Rectal smooth muscle tissue (tissue), 1 donor: ENCODE measurements around the gene MRGPRE.

Source experiments
- H3K27ac ChIP-seq: one replicate; pipeline ENCODE4 v1.7.0; 2013; ENCODE audit warnings: low read depth, low read length, inconsistent platforms
- H3K27me3 ChIP-seq: one replicate; pipeline ENCODE4 v1.7.0; 2013; ENCODE audit warnings: low read length; ENCODE audit not compliant: control insufficient read depth, insufficient read depth
- H3K36me3 ChIP-seq: one replicate; pipeline ENCODE4 v1.7.0; 2013; ENCODE audit warnings: low read length; ENCODE audit not compliant: control insufficient read depth, insufficient read depth
- H3K4me1 ChIP-seq: one replicate; pipeline ENCODE4 v1.7.0; 2013; ENCODE audit warnings: low read length; ENCODE audit not compliant: control insufficient read depth, insufficient read depth
- H3K4me3 ChIP-seq: one replicate; pipeline ENCODE4 v1.7.0; 2013; ENCODE audit warnings: low read length
- H3K9ac ChIP-seq: one replicate; pipeline ENCODE4 v1.7.0; 2013; ENCODE audit warnings: low read length

Gene MRGPRE

DNA sequence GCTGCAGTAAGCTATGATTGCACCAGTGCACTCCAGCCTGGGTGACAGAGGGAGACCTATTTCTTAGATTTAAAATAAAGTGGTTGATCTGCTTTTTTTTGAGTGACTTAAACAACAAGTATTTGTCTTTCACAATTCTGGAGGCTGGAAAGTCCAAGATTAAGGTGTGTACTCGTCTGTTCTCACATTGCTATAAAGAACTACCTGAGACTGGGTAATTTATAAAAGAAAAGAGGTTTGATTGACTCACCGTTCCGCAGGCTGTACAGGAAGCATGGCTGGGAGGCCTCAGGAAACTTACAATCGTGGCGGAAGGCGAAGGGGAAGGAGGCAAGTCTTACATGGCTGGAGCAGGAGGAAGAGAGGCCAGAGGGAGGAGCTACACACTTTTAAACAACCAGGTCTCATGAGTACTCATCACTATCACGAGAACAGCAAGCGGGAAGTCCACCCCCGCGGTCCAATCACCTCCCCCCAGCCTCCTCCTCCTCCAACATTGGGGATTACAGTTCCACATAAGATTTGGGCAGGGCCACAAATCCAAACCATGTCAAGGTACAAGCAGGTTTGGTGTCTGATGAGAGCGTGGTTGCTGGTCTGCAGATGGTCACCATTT lies 47.4 kb downstream of the MRGPRE start:
- no peaks in the 10 kb centered on the region for H3K27me3 ChIP-seq
- no peak overlapping the region for H3K9ac ChIP-seq
- no peaks in the 10 kb centered on the region for H3K4me1 ChIP-seq
- no peaks in the 10 kb centered on the region for H3K36me3 ChIP-seq
- H3K27ac ChIP-seq: no peak overlapping the region
- H3K4me3 ChIP-seq: no peak overlapping the region

DNA sequence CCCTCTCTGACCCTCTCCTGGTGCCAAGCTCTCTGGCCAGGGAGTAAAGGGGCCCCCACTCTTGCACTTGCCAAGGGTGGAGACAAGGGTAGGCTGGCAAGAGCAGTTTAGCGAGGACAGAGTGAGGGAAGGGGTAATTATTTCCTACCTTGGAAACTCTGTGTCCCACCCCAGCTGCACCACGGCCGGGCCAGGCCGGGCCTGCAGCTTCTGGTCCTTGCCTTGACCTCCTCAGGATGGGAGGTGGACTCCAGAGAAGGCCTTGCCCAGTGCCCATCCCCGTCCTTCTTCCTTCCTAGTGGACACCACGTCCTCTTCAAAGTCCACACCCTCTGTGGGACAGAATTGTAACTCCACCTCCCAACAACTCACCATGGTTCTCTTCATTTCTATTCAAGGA lies 48.7 kb downstream of the MRGPRE start:
- no peaks in the 10 kb centered on the region for H3K36me3 ChIP-seq
- no peak overlapping the region for H3K27ac ChIP-seq
- H3K27me3 ChIP-seq: no peaks in the 10 kb centered on the region

DNA sequence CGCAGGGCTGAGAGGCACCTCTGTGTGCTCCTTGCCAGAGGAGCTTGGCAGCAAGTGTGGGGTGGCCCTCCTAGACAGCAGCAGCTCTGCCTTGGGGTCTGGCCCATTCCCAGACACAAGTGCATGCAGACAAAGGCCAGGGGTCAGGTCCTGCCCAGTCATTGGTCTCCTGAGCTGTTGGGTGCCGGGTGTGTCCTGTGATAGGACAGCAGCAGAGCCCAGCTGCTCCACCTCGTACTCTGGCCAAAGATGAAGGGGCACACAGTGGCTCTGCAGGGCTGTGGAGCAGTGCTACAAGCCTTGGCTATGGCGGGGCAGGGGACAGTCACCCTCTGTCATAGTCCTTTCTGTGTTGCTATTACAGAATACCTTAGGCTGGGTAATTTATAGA lies 49.8 kb downstream of the MRGPRE start:
- Histone ChIP-seq H3K4me1 (no peaks in the 10 kb centered on the region), H3K9ac (no peak overlapping the region), H3K4me3 (no peak overlapping the region)

More for the DNA sequence above, 48.7 kb downstream of the MRGPRE start:
- no peak overlapping the region for H3K9ac ChIP-seq
- no peaks in the 10 kb centered on the region for H3K4me1 ChIP-seq
- no peak overlapping the region for H3K4me3 ChIP-seq

DNA sequence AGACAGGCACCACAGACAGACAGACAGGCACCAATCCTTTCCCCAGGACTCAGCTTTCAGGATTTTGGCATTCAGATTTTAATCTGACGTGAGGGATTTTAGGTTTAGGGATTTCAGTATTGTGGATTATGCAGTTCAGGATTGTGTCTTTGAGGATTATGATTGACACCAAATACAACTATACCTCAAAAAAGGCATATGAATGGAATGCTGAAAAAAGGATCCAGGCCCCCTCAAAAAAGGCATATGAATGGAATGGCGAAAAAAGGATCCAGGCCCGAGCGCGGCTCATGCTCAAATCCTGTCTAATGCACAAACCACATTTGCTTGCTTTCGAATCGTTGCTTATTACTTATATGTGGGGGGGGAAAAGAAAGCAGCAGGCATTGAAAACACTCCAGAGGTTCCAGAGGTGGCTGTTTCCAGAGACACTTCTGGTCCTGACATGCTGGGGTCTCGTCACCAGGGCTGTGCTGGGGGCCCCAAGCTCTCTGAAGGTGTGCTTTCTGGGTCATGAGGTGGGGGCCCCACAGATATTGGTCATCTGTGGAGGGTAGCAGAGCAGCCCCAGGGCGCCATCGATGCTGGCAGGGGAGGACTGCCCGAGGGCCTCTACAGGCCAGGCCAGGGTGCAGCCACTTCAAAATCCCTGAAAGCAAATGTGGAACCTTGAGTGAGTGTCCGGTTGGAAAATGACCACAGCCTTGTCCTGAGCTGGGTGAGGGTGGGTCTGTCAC lies 50.3 kb downstream of the MRGPRE start:
- H3K27me3 ChIP-seq: no peaks in the 10 kb centered on the region
- no peak overlapping the region for H3K4me3 ChIP-seq
- no peaks in the 10 kb centered on the region for H3K36me3 ChIP-seq
- H3K27ac ChIP-seq: no peak overlapping the region
- H3K9ac ChIP-seq: no peak overlapping the region
- H3K4me1 ChIP-seq: no peaks in the 10 kb centered on the region

More for the DNA sequence above, 49.8 kb downstream of the MRGPRE start:
- Histone ChIP-seq H3K36me3 (no peaks in the 10 kb centered on the region), H3K27me3 (no peaks in the 10 kb centered on the region), H3K27ac (no peak overlapping the region)

DNA sequence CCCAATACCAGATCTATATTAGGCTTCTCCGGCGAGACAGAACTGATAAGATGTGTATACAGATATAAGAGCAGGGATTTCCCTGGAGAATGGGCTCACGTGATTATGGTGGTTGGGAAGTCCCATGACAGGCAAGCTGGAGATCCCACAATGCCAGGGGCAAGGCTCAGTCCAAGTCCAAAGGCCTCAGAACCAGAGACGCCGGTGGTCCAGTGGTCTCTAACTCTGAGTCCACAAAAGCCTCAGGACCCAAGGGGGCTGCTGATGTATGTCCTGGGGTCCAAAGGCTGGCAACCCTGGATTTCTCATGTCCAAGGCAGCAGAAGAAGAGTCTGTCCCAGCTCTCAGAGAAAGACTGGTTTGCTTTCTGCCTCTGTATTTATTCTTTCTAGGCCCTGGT lies 51.3 kb downstream of the MRGPRE start:
- H3K27me3 ChIP-seq: no peaks in the 10 kb centered on the region
- no peak overlapping the region for H3K9ac ChIP-seq
- H3K27ac ChIP-seq: no peak overlapping the region
- H3K36me3 ChIP-seq: no peaks in the 10 kb centered on the region
- no peaks in the 10 kb centered on the region for H3K4me1 ChIP-seq
- H3K4me3 ChIP-seq: no peak overlapping the region

DNA sequence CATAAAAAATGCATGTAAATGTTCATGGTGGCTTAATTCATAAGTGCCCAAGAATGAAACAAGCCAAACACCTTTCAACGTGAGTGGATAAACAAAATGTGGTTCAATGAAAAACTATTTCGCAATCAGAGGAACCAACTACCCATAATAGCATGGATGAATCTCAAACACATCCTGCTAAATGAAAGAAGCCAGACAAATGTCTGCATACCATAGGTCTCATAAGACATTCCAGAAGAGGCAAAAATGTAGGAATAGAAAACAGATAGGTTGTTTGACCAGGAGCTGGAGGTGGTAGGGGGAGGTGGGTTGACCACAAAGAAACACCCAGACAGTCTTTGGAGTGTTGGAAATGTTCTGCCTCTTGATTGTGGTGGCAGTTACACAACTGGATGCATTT lies 53.9 kb downstream of the MRGPRE start:
- Histone ChIP-seq H3K36me3 (no peaks in the 10 kb centered on the region), H3K4me3 (no peak overlapping the region), H3K9ac (no peak overlapping the region), H3K27ac (no peak overlapping the region), H3K27me3 (no peaks in the 10 kb centered on the region), H3K4me1 (no peaks in the 10 kb centered on the region)

DNA sequence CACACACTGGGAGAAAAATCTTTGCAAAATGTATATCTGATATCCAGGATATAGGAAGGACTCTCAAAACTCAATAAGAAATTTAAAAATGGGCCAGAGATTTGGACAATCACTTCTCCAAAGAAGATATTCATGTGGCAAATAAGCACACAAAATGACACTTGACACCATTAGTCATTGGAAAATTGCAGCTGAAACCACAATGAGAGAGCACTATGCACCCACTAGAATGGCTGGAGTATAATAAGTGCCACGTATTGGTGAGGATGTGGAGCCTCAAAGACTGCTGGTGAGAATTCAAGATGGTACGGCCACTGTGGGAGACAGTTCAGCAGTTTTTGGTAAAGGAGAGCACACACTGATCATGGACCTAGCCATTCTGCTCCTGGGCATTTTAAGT lies 54.3 kb downstream of the MRGPRE start:
- H3K27me3 ChIP-seq: no peaks in the 10 kb centered on the region
- H3K27ac ChIP-seq: no peak overlapping the region
- H3K4me3 ChIP-seq: no peak overlapping the region
- H3K4me1 ChIP-seq: no peaks in the 10 kb centered on the region
- no peak overlapping the region for H3K9ac ChIP-seq
- H3K36me3 ChIP-seq: no peaks in the 10 kb centered on the region
